ENCODE measurements around the gene DHX34. TPM values are rescaled to one million over a fixed set of nuclear protein-coding genes. Genes with fewer than 3 reads are reported as not detected.

The DHX34 gene
- total RNA-seq, 1 experiment from 2014 or later = 38.2 TPM

DNA sequence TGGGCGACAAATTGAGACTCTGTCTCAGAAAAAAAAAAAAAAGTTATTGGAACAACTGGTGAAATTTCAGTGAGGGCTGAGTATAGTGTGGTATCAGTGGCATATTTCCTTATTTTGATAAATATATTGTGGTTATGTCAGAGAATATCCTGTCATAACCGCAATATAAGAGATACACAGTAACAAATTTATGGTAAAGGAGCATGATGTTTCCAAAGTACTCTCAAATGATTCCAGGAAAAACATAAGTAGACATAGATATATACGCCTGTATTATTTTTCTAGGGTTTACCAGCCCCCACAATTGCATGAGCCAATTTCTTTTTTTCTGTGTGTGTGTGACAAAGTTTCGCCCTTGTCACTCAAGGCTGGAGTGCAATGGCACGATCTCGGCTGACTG lies 45.1 kb upstream of the DHX34 start:
- Histone ChIP-seq H3K79me2 (ENCODE audit: insufficient read depth, low read length) (no peaks in the 10 kb centered on the region), H3K14ac (ENCODE audit: insufficient read depth, low read length) (no peak overlapping the region), H4K91ac (ENCODE audit: insufficient read length, low read depth, low read length) (no peak overlapping the region), H2BK120ac (ENCODE audit: low read depth, low read length, poor library complexity, severe bottlenecking) (no peak overlapping the region), H3K4ac (ENCODE audit: low read depth, low read length) (no peak overlapping the region), H3T11ph (ENCODE audit: low read length) (no peak overlapping the region), H2BK5ac (ENCODE audit: insufficient read length, low read length) (no peak overlapping the region), H4K8ac (replicated peaks; ENCODE audit: insufficient read length, low read depth, low read length) (no peak overlapping the region), H4K5ac (ENCODE audit: insufficient read length, low read depth, low read length) (no peak overlapping the region), H2BK12ac (ENCODE audit: insufficient read length, low read depth, low read length) (no peak overlapping the region), H3K9me3 (ENCODE audit: control insufficient read depth, low read depth, low read length) (no peaks in the 10 kb centered on the region), H2BK15ac (ENCODE audit: low read depth, low read length) (no peak overlapping the region), H2BK20ac (ENCODE audit: low read depth, low read length, poor library complexity, severe bottlenecking) (no peak overlapping the region), H2AFZ (ENCODE audit: low read length) (no peak overlapping the region), H4K20me1 (ENCODE audit: control insufficient read depth, insufficient read depth, insufficient read length) (no peaks in the 10 kb centered on the region), H3K4me2 (ENCODE audit: insufficient read depth, insufficient read length, low read length) (no peak overlapping the region), H3K27me3 (ENCODE audit: insufficient read depth, low read length) (no peaks in the 10 kb centered on the region), H3K18ac (ENCODE audit: insufficient read length, low read depth, low read length) (no peak overlapping the region), H3K4me1 (ENCODE audit: insufficient read depth, low read length) (no peaks in the 10 kb centered on the region), H3K23me2 (ENCODE audit: insufficient read length, low read depth, low read length, poor library complexity, severe bottlenecking) (no peaks in the 10 kb centered on the region), H2AK5ac (ENCODE audit: insufficient read length, low read length) (no peak overlapping the region), H3K9ac (ENCODE audit: extremely low read depth, insufficient read length, low read length) (no peak overlapping the region), H3K23ac (ENCODE audit: insufficient read length, low read depth, low read length) (no peak overlapping the region), H3K79me1 (ENCODE audit: insufficient read depth, low read depth, low read length, poor library complexity, severe bottlenecking) (no peaks in the 10 kb centered on the region), H3K56ac (ENCODE audit: insufficient read length, low read depth, low read length) (no peak overlapping the region), H3K27ac (ENCODE audit: insufficient read length, low read depth, low read length) (no peak overlapping the region)
- WGBS (ENCODE audit: extremely low coverage, insufficient read length, low lambda C conversion rate) = no CpG with 5 or more reads among the region's 6 CpGs
- H3K4me3 Mint-ChIP-seq = no peak overlapping the region
- DNase-seq = no peak
- H3K27ac Mint-ChIP-seq = no peak overlapping the region
- peaks cover 7% of the 10 kb centered on the region for H3K27me3 Mint-ChIP-seq (ENCODE audit: low read depth)
- H3K4me1 Mint-ChIP-seq = peaks cover 7% of the 10 kb centered on the region in 2 experiments
- peaks cover 0 to 2% of the 10 kb centered on the region in 2 experiments; a peak in 2 of 5 replicates for H3K9me3 Mint-ChIP-seq
- H3K36me3 Mint-ChIP-seq (ENCODE audit: insufficient read depth in 1 of 3, low read depth in 3 of 3) = no peaks in the 10 kb centered on the region
- TF ChIP-seq, protein P1, sequence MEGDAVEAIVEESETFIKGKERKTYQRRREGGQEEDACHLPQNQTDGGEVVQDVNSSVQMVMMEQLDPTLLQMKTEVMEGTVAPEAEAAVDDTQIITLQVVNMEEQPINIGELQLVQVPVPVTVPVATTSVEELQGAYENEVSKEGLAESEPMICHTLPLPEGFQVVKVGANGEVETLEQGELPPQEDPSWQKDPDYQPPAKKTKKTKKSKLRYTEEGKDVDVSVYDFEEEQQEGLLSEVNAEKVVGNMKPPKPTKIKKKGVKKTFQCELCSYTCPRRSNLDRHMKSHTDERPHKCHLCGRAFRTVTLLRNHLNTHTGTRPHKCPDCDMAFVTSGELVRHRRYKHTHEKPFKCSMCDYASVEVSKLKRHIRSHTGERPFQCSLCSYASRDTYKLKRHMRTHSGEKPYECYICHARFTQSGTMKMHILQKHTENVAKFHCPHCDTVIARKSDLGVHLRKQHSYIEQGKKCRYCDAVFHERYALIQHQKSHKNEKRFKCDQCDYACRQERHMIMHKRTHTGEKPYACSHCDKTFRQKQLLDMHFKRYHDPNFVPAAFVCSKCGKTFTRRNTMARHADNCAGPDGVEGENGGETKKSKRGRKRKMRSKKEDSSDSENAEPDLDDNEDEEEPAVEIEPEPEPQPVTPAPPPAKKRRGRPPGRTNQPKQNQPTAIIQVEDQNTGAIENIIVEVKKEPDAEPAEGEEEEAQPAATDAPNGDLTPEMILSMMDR (conservative IDR thresholded peaks at IDR 0.05) = no peak
